Upper lobe of left lung (tissue), 6 donors: Measurements from ENCODE around the gene RXYLT1. TPM values are rescaled to one million over a fixed set of nuclear protein-coding genes. Genes with fewer than 3 reads are reported as not detected.
"Not testable (repeated sequence)": the region's sequence is repeated elsewhere in the genome, so short reads cannot be mapped to it uniquely, and the experiment has no call there.

Source experiments
- ATAC-seq, 2 donors: fragments of 200-7000 bp; cut with Tn5 transposase; one replicate each; pipeline ENCODE4 v1.9.1; 2022; ENCODE audit warnings: mild to moderate bottlenecking in 2 of 2, moderate library complexity in 2 of 2; ENCODE audit not compliant: low FRiP score in 2 of 2
- DNase-seq, 2 donors: peaks; one replicate each; pipeline ENCODE4 v3.0.0-alpha.2; 2019 to 2020
- H3K27ac ChIP-seq, 4 donors: fragments of 200-600 bp; sonication (generic); one replicate each; pipeline ENCODE4 v1.5.1; 2016 to 2019
- H3K27me3 ChIP-seq, 4 donors: fragments of 200-600 bp; sonication (generic); one replicate each; pipeline ENCODE4 v1.5.1; 2017 to 2019
- H3K36me3 ChIP-seq, 4 donors: fragments of 200-600 bp; sonication (generic); one replicate each; pipeline ENCODE4 v1.5.1; 2016 to 2019
- H3K4me1 ChIP-seq, 4 donors: fragments of 200-600 bp; sonication (generic); one replicate each; pipeline ENCODE4 v1.5.1; 2018 to 2019
- H3K4me3 ChIP-seq, 4 donors: fragments of 200-600 bp; sonication (generic); one replicate each; pipeline ENCODE4 v1.5.1; 2017 to 2019; ENCODE audit warnings: mild to moderate bottlenecking in 2 of 4, moderate library complexity in 1 of 4
- H3K9me3 ChIP-seq, 4 donors: fragments of 200-600 bp; sonication (generic); one replicate each; pipeline ENCODE4 v1.5.1; 2018 to 2019
- EP300 ChIP-seq, 4 donors: sonication (generic); formaldehyde crosslinking; IDR thresholded peaks; one replicate each; pipeline ENCODE4 v1.5.1; 2017; ENCODE audit warnings: antibody characterized with exemption in 4 of 4, control low read depth in 2 of 4
- POLR2A ChIP-seq, 4 donors: fragments of 450-650 bp; IDR thresholded peaks; one replicate each; pipeline ENCODE4 v1.5.1; 2016 to 2017; ENCODE audit warnings: antibody characterized with exemption in 4 of 4, mild to moderate bottlenecking in 2 of 4
- POLR2AphosphoS5 ChIP-seq, 2 donors: sonication (generic); formaldehyde crosslinking; IDR thresholded peaks; one replicate each; pipeline ENCODE4 v1.5.1; 2017; ENCODE audit warnings: antibody characterized with exemption in 2 of 2
- WGBS, 2 donors: methylation state at CpG; one replicate each; pipeline ENCODE4 v1.1.5; 2017 to 2018; 5-methylcytosine and 5-hydroxymethylcytosine counted together
- total RNA-seq, 6 donors: library from RNA; depleted of rRNA in 4 of 6; stranded (reverse); fragments of >200 nt in 4 of 6; gene quantifications; one replicate each; pipeline versions ENCODE4 v1.1.0 to v1.2.1, GENCODE V29; 2016 to 2021
- TF ChIP-seq, protein P1 (sequence below), 6 experiments: fragments of 450-650 bp in 4 of 6; fragments of 200-600 bp in 2 of 6; sonication (generic) in 2 of 6; IDR thresholded peaks; one replicate each; pipeline ENCODE4 v1.5.1; 2016 to 2019; ENCODE audit warnings: antibody characterized with exemption in 6 of 6
- donor health status: DM: no; HTN: no; CAD: no; lungs with moderate emphysema.
- donor health status: DM: no; HTN: yes; CAD: no; lungs with severe emphysema.

The RXYLT1 gene, protein sequence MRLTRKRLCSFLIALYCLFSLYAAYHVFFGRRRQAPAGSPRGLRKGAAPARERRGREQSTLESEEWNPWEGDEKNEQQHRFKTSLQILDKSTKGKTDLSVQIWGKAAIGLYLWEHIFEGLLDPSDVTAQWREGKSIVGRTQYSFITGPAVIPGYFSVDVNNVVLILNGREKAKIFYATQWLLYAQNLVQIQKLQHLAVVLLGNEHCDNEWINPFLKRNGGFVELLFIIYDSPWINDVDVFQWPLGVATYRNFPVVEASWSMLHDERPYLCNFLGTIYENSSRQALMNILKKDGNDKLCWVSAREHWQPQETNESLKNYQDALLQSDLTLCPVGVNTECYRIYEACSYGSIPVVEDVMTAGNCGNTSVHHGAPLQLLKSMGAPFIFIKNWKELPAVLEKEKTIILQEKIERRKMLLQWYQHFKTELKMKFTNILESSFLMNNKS
- total RNA-seq: 10 to 100 TPM in 5 of 6 donors, 1 to 10 TPM in 1; 5.2 to 15.4 (median 12.6) TPM

- ATAC-seq: peak; percentile 98 to 100
- WGBS, 2 donors: 1 to 2% methylated on average over 21 to 33 of the region's 86 CpGs
Observed at GRCh38 chr12:63779498-63780481, at the start of gene RXYLT1. Gene RXYLT1, plus strand, starts transcription at chr12:63779909. Its CDS starts 52 bp downstream, at chr12:63779961.

GRCh38 chr12:63732779-63733178 is 46.9 kb upstream of the RXYLT1 start:
- not testable (repeated sequence) for ATAC-seq, H3K9me3 ChIP-seq, H3K4me1 ChIP-seq, DNase-seq, H3K36me3 ChIP-seq, H3K27me3 ChIP-seq, H3K27ac ChIP-seq, H3K4me3 ChIP-seq

More at GRCh38 chr12:63779498-63780481, at the start of gene RXYLT1:
- DNase-seq: peak; percentile 85 to 97
- H3K9me3 ChIP-seq: no peaks in the 10 kb centered on the region
- peaks cover 0 to 8% (median 0%) of the 10 kb centered on the region in 4 donors for H3K36me3 ChIP-seq
- peaks cover 6 to 16% (median 13%) of the 10 kb centered on the region in 4 donors for H3K4me1 ChIP-seq
- no peaks in the 10 kb centered on the region for H3K27me3 ChIP-seq
- peak within 1 kb of the TSS; percentile 85 to 94 (median 90) for H3K27ac ChIP-seq
- peak in 3 of 4 donors; percentile 46 to 78 (median 73) for TF ChIP-seq POLR2A (IDR thresholded peaks at IDR 0.05)
- TF ChIP-seq EP300 (IDR thresholded peaks at IDR 0.05): no peak
- TF ChIP-seq, protein P1, sequence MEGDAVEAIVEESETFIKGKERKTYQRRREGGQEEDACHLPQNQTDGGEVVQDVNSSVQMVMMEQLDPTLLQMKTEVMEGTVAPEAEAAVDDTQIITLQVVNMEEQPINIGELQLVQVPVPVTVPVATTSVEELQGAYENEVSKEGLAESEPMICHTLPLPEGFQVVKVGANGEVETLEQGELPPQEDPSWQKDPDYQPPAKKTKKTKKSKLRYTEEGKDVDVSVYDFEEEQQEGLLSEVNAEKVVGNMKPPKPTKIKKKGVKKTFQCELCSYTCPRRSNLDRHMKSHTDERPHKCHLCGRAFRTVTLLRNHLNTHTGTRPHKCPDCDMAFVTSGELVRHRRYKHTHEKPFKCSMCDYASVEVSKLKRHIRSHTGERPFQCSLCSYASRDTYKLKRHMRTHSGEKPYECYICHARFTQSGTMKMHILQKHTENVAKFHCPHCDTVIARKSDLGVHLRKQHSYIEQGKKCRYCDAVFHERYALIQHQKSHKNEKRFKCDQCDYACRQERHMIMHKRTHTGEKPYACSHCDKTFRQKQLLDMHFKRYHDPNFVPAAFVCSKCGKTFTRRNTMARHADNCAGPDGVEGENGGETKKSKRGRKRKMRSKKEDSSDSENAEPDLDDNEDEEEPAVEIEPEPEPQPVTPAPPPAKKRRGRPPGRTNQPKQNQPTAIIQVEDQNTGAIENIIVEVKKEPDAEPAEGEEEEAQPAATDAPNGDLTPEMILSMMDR (IDR thresholded peaks at IDR 0.05): peak in 2 of 6 experiments; percentile 33
- peak; percentile 61 to 85 for TF ChIP-seq POLR2AphosphoS5 (IDR thresholded peaks at IDR 0.05)
- peak within 1 kb of the TSS; percentile 61 to 86 (median 81) for H3K4me3 ChIP-seq

DNA sequence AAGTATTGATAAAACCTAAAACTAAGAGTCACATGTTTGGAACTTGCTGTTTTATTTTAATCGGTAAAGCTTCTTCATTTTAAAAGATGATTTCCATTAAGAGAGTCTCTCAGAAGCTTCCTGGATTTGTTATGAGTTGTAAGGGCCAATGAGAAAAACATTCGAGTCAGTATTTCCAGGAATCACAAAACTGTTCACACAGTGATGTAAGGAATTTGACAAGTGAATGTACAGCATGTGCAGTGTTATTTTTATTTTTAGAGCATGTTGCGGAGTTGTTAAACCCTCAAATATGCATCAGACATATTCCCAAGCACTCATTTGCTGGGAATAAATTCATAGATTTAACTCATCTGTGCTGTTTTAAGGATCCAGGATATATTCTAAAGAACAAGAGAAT is 46.1 kb upstream of the RXYLT1 start:
- 67 to 72% methylated on average over 3 of the region's 3 CpGs for WGBS, 2 donors
- ATAC-seq: not testable (repeated sequence)

GRCh38 chr12:63740551-63740950 is 39.2 kb upstream of the RXYLT1 start:
- H3K27me3 ChIP-seq, H3K4me1 ChIP-seq, H3K36me3 ChIP-seq, H3K27ac ChIP-seq, H3K9me3 ChIP-seq, DNase-seq, H3K4me3 ChIP-seq, ATAC-seq: not testable (repeated sequence)
- 90% methylated on average over 1 of the region's 2 CpGs; no CpG with 5 or more reads in 1 of the 2 donors for WGBS, 2 donors

More for the DNA sequence above, 46.1 kb upstream of the RXYLT1 start:
- not testable (repeated sequence) for H3K4me1 ChIP-seq, H3K36me3 ChIP-seq, H3K27me3 ChIP-seq, H3K9me3 ChIP-seq, H3K27ac ChIP-seq, H3K4me3 ChIP-seq, DNase-seq

GRCh38 chr12:63741431-63741830 is 38.3 kb upstream of the RXYLT1 start:
- H3K9me3 ChIP-seq, H3K4me3 ChIP-seq, ATAC-seq, H3K4me1 ChIP-seq, H3K27ac ChIP-seq, H3K36me3 ChIP-seq, H3K27me3 ChIP-seq, DNase-seq: not testable (repeated sequence)
- WGBS, 2 donors: 89 to 97% methylated on average over 1 of the region's 1 CpG

- DNase-seq, ATAC-seq, H3K4me1 ChIP-seq, H3K27ac ChIP-seq, H3K9me3 ChIP-seq, H3K4me3 ChIP-seq, H3K27me3 ChIP-seq, H3K36me3 ChIP-seq: not testable (repeated sequence)
- 35 to 38% methylated on average over 2 of the region's 2 CpGs for WGBS, 2 donors
Observed at GRCh38 chr12:63744110-63744509, 35.6 kb upstream of the RXYLT1 start.

- H3K27me3 ChIP-seq, H3K4me1 ChIP-seq, H3K4me3 ChIP-seq, H3K36me3 ChIP-seq, DNase-seq, H3K9me3 ChIP-seq, ATAC-seq, H3K27ac ChIP-seq: not testable (repeated sequence)
- 81 to 85% methylated on average over 11 of the region's 11 CpGs for WGBS, 2 donors
Observed at GRCh38 chr12:63746470-63746869, 33.2 kb upstream of the RXYLT1 start.

- peak in 1 of 2 donors; percentile 11 for ATAC-seq
- not testable (repeated sequence) for H3K36me3 ChIP-seq, H3K27me3 ChIP-seq, H3K4me1 ChIP-seq, H3K4me3 ChIP-seq, H3K9me3 ChIP-seq, DNase-seq, H3K27ac ChIP-seq
Observed at GRCh38 chr12:63747136-63747535, 32.6 kb upstream of the RXYLT1 start.
